ENCODE measurements around the gene NHLRC3. TPM values are rescaled to one million over a fixed set of nuclear protein-coding genes. Genes with fewer than 3 reads are reported as not detected.

NHLRC3 gene
- total and polyA plus RNA-seq, 9 of the 15 experiments (the other 6 are each of a cell fraction or from before 2014, with no cell fraction given), result 5.5 to 15.3 (median 9.0) TPM

- TF ChIP-seq REST (IDR thresholded peaks at IDR 0.05; ENCODE audit: borderline replicate concordance), result no peak
- TF ChIP-seq REST (CRISPR knock-in tag; IDR thresholded peaks at IDR 0.05; ENCODE audit: low read depth), result no peak
- TF ChIP-seq ATF1 (CRISPR knock-in tag; IDR thresholded peaks at IDR 0.05), result peak; percentile 61; the same call in 1 of the 2 replicates
- peak; percentile 96 for TF ChIP-seq ATF1 (tag; IDR thresholded peaks at IDR 0.05)
- TF ChIP-seq SRSF3 (IDR thresholded peaks at IDR 0.05; ENCODE audit: insufficient read depth, low read length), result no peak
- TF ChIP-seq CCAR2 (IDR thresholded peaks at IDR 0.05; ENCODE audit: low read depth, low read length), result no peak
- TF ChIP-seq ATF3 (IDR thresholded peaks at IDR 0.05), result no peak
- TF ChIP-seq ATF3 (CRISPR knock-in tag; conservative IDR thresholded peaks at IDR 0.05), result no peak
- TF ChIP-seq CEBPG (CRISPR knock-in tag; IDR thresholded peaks at IDR 0.05), result no peak
- TF ChIP-seq CEBPG (tag; conservative IDR thresholded peaks at IDR 0.05 in 1 of 2, IDR thresholded peaks at IDR 0.05 in 1 of 2), result no peak
- no peak for TF ChIP-seq GTF3C2 (IDR thresholded peaks at IDR 0.05; ENCODE audit: borderline replicate concordance, extremely low read depth, insufficient read length)
- TF ChIP-seq ARHGAP35 (IDR thresholded peaks at IDR 0.05; ENCODE audit: partially characterized antibody), result no peak
- TF ChIP-seq SRSF1 (IDR thresholded peaks at IDR 0.05; ENCODE audit: low read depth, low read length), result no peak
- no peak for TF ChIP-seq SP2 (IDR thresholded peaks at IDR 0.05; ENCODE audit: extremely low read depth, low read depth, low read length, poor library complexity, severe bottlenecking)
- no peak for TF ChIP-seq GABPB2 (CRISPR knock-in tag; conservative IDR thresholded peaks at IDR 0.05)
- TF ChIP-seq BHLHE40 (IDR thresholded peaks at IDR 0.05; ENCODE audit: low read length), result peak; percentile 12; the same call in 1 of the 2 replicates
These were observed at the start of gene NHLRC3, which contains the start of gene PROSER1 (continued) for GRCh38 chr13:39037880-39038568.
